ENCODE data around the gene CLEC1B. TPM values are rescaled to one million over a fixed set of nuclear protein-coding genes. Genes with fewer than 3 reads are reported as not detected.

Gene CLEC1B
- not detected in 2 replicates for total RNA-seq

DNA sequence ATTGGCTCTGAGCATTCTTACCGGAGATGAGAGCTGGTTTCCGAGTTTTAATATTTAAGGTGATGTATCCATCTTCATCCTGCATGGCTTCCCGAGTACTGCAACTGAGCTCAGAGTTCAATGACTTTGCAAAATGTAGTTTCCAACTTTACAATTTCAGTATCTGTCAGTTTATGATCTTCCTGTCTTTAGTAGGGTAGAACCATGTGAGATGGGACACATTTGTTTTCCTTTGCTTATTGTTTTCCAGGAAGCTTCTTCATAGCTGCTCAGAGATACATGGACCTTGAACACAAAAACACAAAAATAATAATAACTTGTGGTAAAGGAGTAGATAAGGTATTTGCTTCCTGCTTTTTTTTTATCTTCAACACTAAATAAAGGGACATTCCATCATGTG, at the start of gene CLEC1B:
Gene CLEC1B, minus strand, starts transcription at position 106 of the 400 bp plus-strand sequence. Its CDS starts 21 bp downstream, at position 85.

DNA sequence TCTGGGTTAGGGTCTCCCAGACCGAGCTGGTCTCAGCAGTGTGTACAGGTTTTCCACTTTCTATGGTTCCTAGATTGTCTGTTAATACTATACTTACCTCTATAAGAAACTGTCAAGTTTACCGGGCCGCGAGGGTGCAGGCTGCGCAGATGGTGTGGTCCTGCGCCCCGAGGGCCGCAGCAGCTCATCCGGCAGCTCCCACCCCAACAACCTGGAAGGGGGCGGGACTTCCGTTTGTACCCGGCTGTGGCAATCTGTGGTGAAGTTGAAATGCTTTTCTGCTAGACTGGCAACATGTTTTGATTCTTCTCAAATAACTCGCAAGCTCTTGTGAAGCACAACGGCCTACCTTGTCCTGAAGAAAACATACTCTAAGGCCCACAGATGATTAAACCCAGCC, 31.5 kb upstream of the CLEC1B start, which contains the start of gene CLEC9A:
Gene CLEC9A, plus strand, starts transcription at position 237 of the 400 bp plus-strand sequence. CDS start 22,006 bp downstream, outside the sequence.

DNA sequence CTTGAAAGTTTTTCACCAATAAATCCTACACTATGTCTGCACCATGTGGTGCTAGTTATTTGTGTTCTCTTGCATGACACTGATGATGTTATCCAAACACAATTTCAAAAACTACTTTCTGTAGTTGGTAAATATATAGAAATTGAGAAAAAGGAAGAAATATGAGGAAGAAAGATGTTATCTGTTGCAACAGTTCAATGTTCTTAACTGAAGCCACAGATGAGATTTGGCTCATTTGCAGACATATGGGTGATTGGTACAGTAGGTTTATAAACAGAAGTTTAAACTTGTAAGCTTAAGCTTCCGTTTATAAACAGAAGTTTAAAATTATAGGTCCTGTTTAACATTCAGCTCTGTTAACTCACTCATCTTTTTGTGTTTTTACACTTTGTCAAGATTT, 27.7 kb downstream of the CLEC1B start, which contains the start of gene CLEC12A:
Gene CLEC12A, plus strand, starts transcription at position 229 of the 400 bp plus-strand sequence. CDS start 188 bp downstream, outside the sequence.

Other genes with a start within 250 kb of the CLEC1B start
- gene CD69, start 238.2 kb downstream of the CLEC1B start, total RNA-seq = not detected in 2 replicates
- not detected in 2 replicates for gene KLRF1, start 171.6 kb downstream of the CLEC1B start, total RNA-seq
- gene CLEC2B, start 129.8 kb downstream of the CLEC1B start, total RNA-seq = 1.0 and 2.5 TPM in 2 replicates
- gene KLRF2, start 117.6 kb downstream of the CLEC1B start, total RNA-seq = not detected in 2 replicates
- gene CLEC2A, start 66.8 kb downstream of the CLEC1B start, total RNA-seq = not detected in 2 replicates
- gene CLEC12A, start 27.7 kb downstream of the CLEC1B start, total RNA-seq = not detected in 2 replicates
- not detected in 2 replicates for gene CLEC12B, start 11.5 kb upstream of the CLEC1B start, total RNA-seq
- gene CLEC9A, start 31.6 kb upstream of the CLEC1B start, total RNA-seq = not detected in 2 replicates
- not detected in 2 replicates for gene CLEC1A, start 99.9 kb upstream of the CLEC1B start, total RNA-seq
- gene CLEC7A, start 131.1 kb upstream of the CLEC1B start, total RNA-seq = not detected in 2 replicates
- gene OLR1, start 173.0 kb upstream of the CLEC1B start, total RNA-seq = 1.0 and 1.8 TPM in 2 replicates
- gene TMEM52B, start 179.9 kb upstream of the CLEC1B start, total RNA-seq = 1.6 and 2.5 TPM in 2 replicates
- gene GABARAPL1, start 213.8 kb upstream of the CLEC1B start, total RNA-seq = 24.4 and 25.1 TPM in 2 replicates

All from bronchus fibroblast of lung (primary cell).